GM12892 (cell line): ENCODE data around the gene NVL.

ENCODE experiments used
- POLR2A ChIP-seq: IDR thresholded peaks from 2 replicates; pipeline ENCODE4 v1.6.1; 2011; ENCODE audit warnings: low read depth, low read length, control low read depth
- POLR2AphosphoS5 ChIP-seq: IDR thresholded peaks from 2 replicates; pipeline ENCODE4 v1.6.1; 2011; ENCODE audit warnings: low read depth, low read length, control low read depth

DNA sequence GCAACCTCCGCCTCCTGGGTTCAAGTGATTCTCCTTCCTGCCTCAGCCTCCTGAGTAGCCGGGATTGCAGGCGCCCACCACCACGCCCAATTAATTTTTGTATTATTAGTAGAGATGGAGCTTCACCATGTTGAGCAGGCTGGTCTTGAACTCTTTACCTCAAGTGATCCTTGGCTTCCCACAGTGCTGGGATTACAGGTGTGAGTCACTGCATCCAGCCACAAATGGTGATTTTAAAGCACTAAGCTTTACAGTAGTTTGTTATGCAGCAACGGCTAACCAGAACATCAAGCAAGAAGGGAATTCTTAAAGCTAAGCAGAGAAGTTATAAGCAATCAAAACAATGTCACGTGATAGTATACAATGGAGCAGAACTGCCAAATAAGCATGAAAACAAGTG, 65.7 kb downstream of the NVL start:
- no peak for TF ChIP-seq POLR2AphosphoS5
- TF ChIP-seq POLR2A = no peak
